Measurements from ENCODE around the gene ZNHIT3. TPM values are rescaled to one million over a fixed set of nuclear protein-coding genes. Genes with fewer than 3 reads are reported as not detected.
A peak's percentile ranks its signal among the peaks of the same experiment; 100 is the strongest.

The ZNHIT3 gene
- total and polyA plus RNA-seq, 2 of the 13 experiments (the other 11 are each of a cell fraction or from before 2014, with no cell fraction given) = 66.6 to 77.4 TPM

DNA sequence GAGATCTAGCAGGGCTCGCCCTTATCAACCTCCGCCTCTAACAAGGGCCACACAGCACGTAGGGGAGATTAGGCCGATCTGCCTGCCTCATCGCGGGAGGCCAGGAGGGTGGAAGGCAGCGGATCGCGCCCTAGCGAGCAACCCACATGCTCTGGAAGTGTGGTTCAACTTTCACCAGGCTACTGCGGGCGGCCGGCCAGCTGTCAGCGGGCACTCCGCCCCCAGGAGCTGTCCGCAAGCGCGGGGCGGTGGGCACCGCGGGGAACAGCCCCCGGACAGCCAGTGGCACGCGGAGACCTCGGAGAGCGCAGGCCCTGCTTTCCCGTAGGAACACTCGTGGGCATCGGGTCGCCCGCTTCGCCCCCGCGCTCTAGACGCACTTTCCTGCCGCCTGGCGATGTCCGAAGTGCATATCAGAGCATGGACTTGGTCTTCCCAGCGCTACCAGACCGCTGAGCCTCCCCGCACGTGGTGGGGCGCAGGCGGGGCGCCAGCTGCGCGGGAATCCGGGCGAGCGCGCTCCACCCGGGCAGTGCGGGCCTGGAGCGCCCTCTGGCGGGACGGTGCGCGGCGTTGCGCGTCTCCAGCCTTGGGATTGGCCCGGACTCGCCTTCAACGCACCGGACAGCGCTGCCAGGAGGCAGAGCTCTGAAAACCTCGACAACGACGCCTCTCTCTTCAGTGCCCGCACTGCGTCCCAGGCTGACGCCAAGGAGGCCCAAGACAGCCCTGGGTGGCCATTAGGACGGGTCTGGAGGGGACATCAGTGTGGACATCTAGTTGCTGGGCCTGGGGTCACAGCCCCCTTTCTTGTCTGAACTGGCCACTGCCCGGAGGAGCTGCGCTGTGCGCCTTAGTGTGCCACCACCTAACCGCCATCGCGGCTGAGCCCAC is 3.6 kb upstream of the ZNHIT3 start (continued):
- TF ChIP-seq, protein P1, sequence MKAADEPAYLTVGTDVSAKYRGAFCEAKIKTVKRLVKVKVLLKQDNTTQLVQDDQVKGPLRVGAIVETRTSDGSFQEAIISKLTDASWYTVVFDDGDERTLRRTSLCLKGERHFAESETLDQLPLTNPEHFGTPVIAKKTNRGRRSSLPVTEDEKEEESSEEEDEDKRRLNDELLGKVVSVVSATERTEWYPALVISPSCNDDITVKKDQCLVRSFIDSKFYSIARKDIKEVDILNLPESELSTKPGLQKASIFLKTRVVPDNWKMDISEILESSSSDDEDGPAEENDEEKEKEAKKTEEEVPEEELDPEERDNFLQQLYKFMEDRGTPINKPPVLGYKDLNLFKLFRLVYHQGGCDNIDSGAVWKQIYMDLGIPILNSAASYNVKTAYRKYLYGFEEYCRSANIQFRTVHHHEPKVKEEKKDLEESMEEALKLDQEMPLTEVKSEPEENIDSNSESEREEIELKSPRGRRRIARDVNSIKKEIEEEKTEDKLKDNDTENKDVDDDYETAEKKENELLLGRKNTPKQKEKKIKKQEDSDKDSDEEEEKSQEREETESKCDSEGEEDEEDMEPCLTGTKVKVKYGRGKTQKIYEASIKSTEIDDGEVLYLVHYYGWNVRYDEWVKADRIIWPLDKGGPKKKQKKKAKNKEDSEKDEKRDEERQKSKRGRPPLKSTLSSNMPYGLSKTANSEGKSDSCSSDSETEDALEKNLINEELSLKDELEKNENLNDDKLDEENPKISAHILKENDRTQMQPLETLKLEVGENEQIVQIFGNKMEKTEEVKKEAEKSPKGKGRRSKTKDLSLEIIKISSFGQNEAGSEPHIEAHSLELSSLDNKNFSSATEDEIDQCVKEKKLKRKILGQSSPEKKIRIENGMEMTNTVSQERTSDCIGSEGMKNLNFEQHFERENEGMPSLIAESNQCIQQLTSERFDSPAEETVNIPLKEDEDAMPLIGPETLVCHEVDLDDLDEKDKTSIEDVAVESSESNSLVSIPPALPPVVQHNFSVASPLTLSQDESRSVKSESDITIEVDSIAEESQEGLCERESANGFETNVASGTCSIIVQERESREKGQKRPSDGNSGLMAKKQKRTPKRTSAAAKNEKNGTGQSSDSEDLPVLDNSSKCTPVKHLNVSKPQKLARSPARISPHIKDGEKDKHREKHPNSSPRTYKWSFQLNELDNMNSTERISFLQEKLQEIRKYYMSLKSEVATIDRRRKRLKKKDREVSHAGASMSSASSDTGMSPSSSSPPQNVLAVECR (CRISPR knock-in tag; IDR thresholded peaks at IDR 0.05; ENCODE audit: borderline replicate concordance) = peak; percentile 54; the same call in 1 of the 2 replicates
- TF ChIP-seq CEBPG (CRISPR knock-in tag; IDR thresholded peaks at IDR 0.05) (0 out of 2 replicates have a peak, but pooled peaks have one; percentile 9), TCF12 (IDR thresholded peaks at IDR 0.05) (no peak), TCF12 (CRISPR knock-in tag; IDR thresholded peaks at IDR 0.05) (0 out of 2 replicates have a peak, but pooled peaks have one; percentile 60), ZNF121 (CRISPR knock-in tag; IDR thresholded peaks at IDR 0.05) (0 out of 2 replicates have a peak, but pooled peaks have one; percentile 12), ZNF841 (CRISPR knock-in tag; IDR thresholded peaks at IDR 0.05; ENCODE audit: borderline replicate concordance) (peak; percentile 82; the same call in 1 of the 2 replicates), ZNF343 (CRISPR knock-in tag; IDR thresholded peaks at IDR 0.05) (peak; percentile 93), ZNF274 (CRISPR knock-in tag; IDR thresholded peaks at IDR 0.05) (peak; percentile 98), ZNF644 (CRISPR knock-in tag; IDR thresholded peaks at IDR 0.05; ENCODE audit: low read depth) (no peak), RBFOX2 (IDR thresholded peaks at IDR 0.05; ENCODE audit: low read depth, low read length) (peak; percentile 46; the same call in 1 of the 2 replicates), RFX3 (CRISPR knock-in tag; IDR thresholded peaks at IDR 0.05) (no peak), ZNF17 (CRISPR knock-in tag; IDR thresholded peaks at IDR 0.05) (no peak), FOXC1 (CRISPR knock-in tag; IDR thresholded peaks at IDR 0.05; ENCODE audit: borderline replicate concordance) (peak; percentile 59; the same call in 1 of the 2 replicates), NFKBIZ (CRISPR knock-in tag; IDR thresholded peaks at IDR 0.05) (0 out of 2 replicates have a peak, but pooled peaks have one; percentile 49), LCORL (IDR thresholded peaks at IDR 0.05) (no peak), LCORL (CRISPR knock-in tag; IDR thresholded peaks at IDR 0.05) (no peak), EHMT2 (IDR thresholded peaks at IDR 0.05; ENCODE audit: borderline replicate concordance, low read depth, low read length) (no peak), ZNF564 (CRISPR knock-in tag; IDR thresholded peaks at IDR 0.05) (peak; percentile 82), ZFY (CRISPR knock-in tag; IDR thresholded peaks at IDR 0.05) (peak; percentile 76)
- TF ChIP-seq, protein P2, sequence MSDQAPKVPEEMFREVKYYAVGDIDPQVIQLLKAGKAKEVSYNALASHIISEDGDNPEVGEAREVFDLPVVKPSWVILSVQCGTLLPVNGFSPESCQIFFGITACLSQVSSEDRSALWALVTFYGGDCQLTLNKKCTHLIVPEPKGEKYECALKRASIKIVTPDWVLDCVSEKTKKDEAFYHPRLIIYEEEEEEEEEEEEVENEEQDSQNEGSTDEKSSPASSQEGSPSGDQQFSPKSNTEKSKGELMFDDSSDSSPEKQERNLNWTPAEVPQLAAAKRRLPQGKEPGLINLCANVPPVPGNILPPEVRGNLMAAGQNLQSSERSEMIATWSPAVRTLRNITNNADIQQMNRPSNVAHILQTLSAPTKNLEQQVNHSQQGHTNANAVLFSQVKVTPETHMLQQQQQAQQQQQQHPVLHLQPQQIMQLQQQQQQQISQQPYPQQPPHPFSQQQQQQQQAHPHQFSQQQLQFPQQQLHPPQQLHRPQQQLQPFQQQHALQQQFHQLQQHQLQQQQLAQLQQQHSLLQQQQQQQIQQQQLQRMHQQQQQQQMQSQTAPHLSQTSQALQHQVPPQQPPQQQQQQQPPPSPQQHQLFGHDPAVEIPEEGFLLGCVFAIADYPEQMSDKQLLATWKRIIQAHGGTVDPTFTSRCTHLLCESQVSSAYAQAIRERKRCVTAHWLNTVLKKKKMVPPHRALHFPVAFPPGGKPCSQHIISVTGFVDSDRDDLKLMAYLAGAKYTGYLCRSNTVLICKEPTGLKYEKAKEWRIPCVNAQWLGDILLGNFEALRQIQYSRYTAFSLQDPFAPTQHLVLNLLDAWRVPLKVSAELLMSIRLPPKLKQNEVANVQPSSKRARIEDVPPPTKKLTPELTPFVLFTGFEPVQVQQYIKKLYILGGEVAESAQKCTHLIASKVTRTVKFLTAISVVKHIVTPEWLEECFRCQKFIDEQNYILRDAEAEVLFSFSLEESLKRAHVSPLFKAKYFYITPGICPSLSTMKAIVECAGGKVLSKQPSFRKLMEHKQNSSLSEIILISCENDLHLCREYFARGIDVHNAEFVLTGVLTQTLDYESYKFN (CRISPR knock-in tag; conservative IDR thresholded peaks at IDR 0.05) = no peak; the same call in 1 of the 2 replicates
- TF ChIP-seq, protein P3, sequence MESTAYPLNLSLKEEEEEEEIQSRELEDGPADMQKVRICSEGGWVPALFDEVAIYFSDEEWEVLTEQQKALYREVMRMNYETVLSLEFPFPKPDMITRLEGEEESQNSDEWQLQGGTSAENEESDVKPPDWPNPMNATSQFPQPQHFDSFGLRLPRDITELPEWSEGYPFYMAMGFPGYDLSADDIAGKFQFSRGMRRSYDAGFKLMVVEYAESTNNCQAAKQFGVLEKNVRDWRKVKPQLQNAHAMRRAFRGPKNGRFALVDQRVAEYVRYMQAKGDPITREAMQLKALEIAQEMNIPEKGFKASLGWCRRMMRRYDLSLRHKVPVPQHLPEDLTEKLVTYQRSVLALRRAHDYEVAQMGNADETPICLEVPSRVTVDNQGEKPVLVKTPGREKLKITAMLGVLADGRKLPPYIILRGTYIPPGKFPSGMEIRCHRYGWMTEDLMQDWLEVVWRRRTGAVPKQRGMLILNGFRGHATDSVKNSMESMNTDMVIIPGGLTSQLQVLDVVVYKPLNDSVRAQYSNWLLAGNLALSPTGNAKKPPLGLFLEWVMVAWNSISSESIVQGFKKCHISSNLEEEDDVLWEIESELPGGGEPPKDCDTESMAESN (CRISPR knock-in tag; conservative IDR thresholded peaks at IDR 0.05) = peak; percentile 93
